ENCODE measurements around the gene SFTA2. TPM values are rescaled to one million over a fixed set of nuclear protein-coding genes. Genes with fewer than 3 reads are reported as not detected.

SFTA2 gene
- total and polyA plus RNA-seq, 2 of the 8 experiments (the other 6 are each of a cell fraction or from before 2014, with no cell fraction given) = not detected

DNA sequence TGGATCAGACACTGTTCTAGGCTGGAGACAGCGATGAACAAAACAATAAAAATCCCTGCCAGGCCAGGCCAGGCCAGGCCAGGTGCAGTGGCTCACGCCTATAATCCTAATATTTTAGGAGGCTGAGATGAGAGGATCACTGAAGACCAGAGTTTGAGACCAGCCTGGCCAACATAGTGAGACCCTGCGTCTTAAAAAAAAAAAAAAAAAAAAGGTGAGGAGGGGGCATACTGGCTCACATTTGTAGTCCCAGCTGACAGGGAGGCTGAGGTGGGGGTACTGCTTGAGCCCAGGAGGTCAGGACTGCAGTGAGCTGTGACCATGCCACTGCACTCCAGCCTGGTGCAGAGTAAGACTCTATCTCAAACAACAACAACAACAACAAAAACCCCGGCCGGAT, 13.3 kb upstream of the SFTA2 start:
- Histone ChIP-seq H3K4ac (replicated peaks; ENCODE audit: insufficient read length, low read depth, low read length) (no peak overlapping the region), H2BK20ac (ENCODE audit: low read length) (no peak overlapping the region), H3K79me1 (ENCODE audit: low read depth, low read length) (no peaks in the 10 kb centered on the region), H3K9me3 (ENCODE audit: insufficient read depth in 2 of 2, low read depth in 1 of 2, low read length in 1 of 2) (no peaks in the 10 kb centered on the region), H3K27me3 (replicated peaks in 1 of 4; ENCODE audit: control insufficient read depth in 3 of 4, extremely low read depth in 1 of 4, insufficient read depth in 3 of 4, low read length in 3 of 4) (no peaks in the 10 kb centered on the region), H3K23ac (ENCODE audit: insufficient read length) (no peak overlapping the region), H3K23me2 (ENCODE audit: low read depth, low read length) (no peaks in the 10 kb centered on the region; the same call in 1 of the 2 replicates), H2AK5ac (ENCODE audit: low read depth, low read length) (no peak overlapping the region), H3K18ac (ENCODE audit: extremely low read depth, low read length) (no peak overlapping the region), H3K14ac (ENCODE audit: insufficient read length) (no peak overlapping the region), H3K4me1 (replicated peaks in 1 of 4; ENCODE audit: control insufficient read depth in 3 of 4, insufficient read depth in 4 of 4, low read length in 3 of 4) (peaks cover 6 to 9% (median 8%) of the 10 kb centered on the region in 4 experiments), H3K9ac (replicated peaks in 1 of 4; ENCODE audit: extremely low read depth in 1 of 4, low read depth in 3 of 4, low read length in 3 of 4) (no peak overlapping the region), H3K56ac (replicated peaks; ENCODE audit: insufficient read length, low read depth, low read length) (no peak overlapping the region), H3K36me3 (ENCODE audit: control insufficient read depth in 2 of 4, insufficient read depth in 4 of 4, low read length in 3 of 4) (no peaks in the 10 kb centered on the region), H3K4me2 (ENCODE audit: insufficient read depth in 1 of 2, low read depth in 2 of 2, low read length in 2 of 2) (no peak overlapping the region), H2BK120ac (replicated peaks; ENCODE audit: low read depth, low read length) (no peak overlapping the region), H4K20me1 (replicated peaks in 1 of 2; ENCODE audit: control insufficient read depth in 1 of 2, insufficient read depth in 2 of 2, low read length in 2 of 2) (no peaks in the 10 kb centered on the region), H2AFZ (ENCODE audit: low read length) (no peak overlapping the region), H4K8ac (ENCODE audit: extremely low read depth, insufficient read depth, low read length) (no peak overlapping the region), H3K27ac (ENCODE audit: low read depth, low read length) (no peak overlapping the region), H2BK5ac (ENCODE audit: low read depth, low read length) (no peak overlapping the region), H4K91ac (replicated peaks; ENCODE audit: insufficient read length, low read length) (no peak overlapping the region), H2BK15ac (ENCODE audit: low read length) (no peak overlapping the region), H2BK12ac (ENCODE audit: low read depth, low read length) (no peak overlapping the region), H4K5ac (ENCODE audit: insufficient read length, low read depth, low read length) (no peak overlapping the region), H3K4me3 (ENCODE audit: extremely low read depth in 1 of 4, insufficient read depth in 2 of 4, low read depth in 3 of 4, low read length in 4 of 4) (no peak overlapping the region), H3K79me2 (ENCODE audit: control insufficient read depth in 1 of 2, insufficient read depth in 2 of 2, low read length in 2 of 2) (no peaks in the 10 kb centered on the region)
- DNase-seq (ENCODE audit: low read depth in 1 of 2, low spot score in 2 of 2) (no peak), FAIRE-seq (no peak)
- 89% methylated on average over 5 of the region's 5 CpGs; no CpG with 5 or more reads in 1 of the 2 experiments for WGBS, 2 experiments (ENCODE audit: extremely low coverage in 1 of 2, insufficient coverage in 1 of 2, insufficient read length in 1 of 2, insufficient replicate concordance in 2 of 2, low coverage in 1 of 2, low lambda C conversion rate in 2 of 2, missing lambda C conversion rate in 1 of 2)
- TF ChIP-seq PHF8 (conservative IDR thresholded peaks at IDR 0.05; ENCODE audit: low read depth, low read length) (no peak), JUND (IDR thresholded peaks at IDR 0.05; ENCODE audit: low read length) (no peak), SIX5 (IDR thresholded peaks at IDR 0.05; ENCODE audit: low read depth, low read length) (no peak), KDM4A (IDR thresholded peaks at IDR 0.05; ENCODE audit: low read depth, low read length, severe bottlenecking) (no peak), CTCF (IDR thresholded peaks at IDR 0.05; ENCODE audit: control extremely low read depth in 1 of 3, insufficient read depth in 1 of 3, low read depth in 1 of 3, low read length in 3 of 3) (no peak), EGR1 (IDR thresholded peaks at IDR 0.05; ENCODE audit: borderline replicate concordance, low read depth, low read length) (no peak), NRF1 (IDR thresholded peaks at IDR 0.05; ENCODE audit: low read depth, low read length) (no peak), ATF2 (IDR thresholded peaks at IDR 0.05; ENCODE audit: low read length) (no peak), FOSL1 (IDR thresholded peaks at IDR 0.05; ENCODE audit: insufficient read depth, low read depth, low read length) (no peak), YY1 (IDR thresholded peaks at IDR 0.05; ENCODE audit: low read depth, low read length) (no peak)
- ChIA-PET CTCF (ENCODE audit: partially characterized antibody) (interaction anchor here (0.7 to 1.9 kb wide), 9 partner anchors 10 to 284 kb away, joined by 3 to 7 read pairs (median 4); no protein-coding TSS in a partner anchor), POLR2A (ENCODE audit: partially characterized antibody) (interaction anchor here (0.6 to 1.4 kb wide), 2 partner anchors 9 to 346 kb away, joined by 3 to 5 read pairs; no protein-coding TSS in a partner anchor)
